ENCODE results near the gene C8B.

C8B gene

DNA sequence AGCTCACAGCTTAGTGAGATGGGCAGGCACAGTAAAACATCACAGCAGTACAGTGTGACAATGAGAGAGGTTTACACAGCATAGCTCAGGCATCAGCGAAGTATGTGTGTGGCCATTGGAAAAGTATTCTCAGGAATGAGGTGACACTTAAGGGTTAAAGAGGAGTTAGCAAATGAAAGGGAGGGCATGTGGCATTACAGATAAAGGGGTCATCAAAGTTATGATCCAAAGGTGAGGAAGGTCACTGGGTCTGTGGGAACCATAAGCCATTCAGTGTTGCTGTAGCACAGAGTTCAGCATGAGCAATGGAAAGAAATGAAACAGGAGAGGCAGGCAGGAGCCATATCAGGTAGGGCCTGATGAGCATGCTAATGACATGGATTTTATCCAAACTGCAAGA lies 4.5 kb upstream of the C8B start:
- no peak for DNase-seq

DNA sequence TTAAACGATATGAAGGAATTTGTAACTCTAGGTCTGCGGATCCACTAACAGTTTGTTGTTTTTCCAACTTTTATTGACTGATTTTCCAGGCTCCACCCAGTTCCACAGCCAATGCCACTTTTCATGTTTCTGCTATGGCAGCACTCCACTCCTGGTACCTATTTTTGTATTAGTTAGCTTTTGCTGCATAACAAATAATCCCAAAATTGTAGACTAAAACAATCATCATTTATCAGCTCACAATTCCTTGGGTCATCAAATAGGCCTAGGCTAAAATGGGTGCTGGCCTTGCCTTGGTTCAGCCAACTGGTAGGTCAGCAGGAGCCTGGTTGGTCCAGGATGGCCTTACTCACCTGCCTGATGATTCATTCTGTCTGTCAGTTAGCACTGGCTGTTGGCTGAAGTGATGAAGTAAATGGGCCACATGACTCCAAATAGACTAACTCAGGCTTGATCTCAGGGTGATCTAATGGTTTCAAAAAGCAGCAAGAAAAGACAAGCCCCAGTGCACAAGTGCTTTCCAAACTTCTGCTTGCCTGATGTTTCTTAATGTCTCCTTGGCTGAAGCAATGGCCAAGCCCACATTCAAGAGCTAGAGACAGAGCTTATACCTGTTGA lies 3.2 kb upstream of the C8B start:
- DNase-seq, result no peak

- DNase-seq, result no peak
These were observed 2.4 kb upstream of the C8B start for GRCh38 chr1:56967900-56968832.

DNA sequence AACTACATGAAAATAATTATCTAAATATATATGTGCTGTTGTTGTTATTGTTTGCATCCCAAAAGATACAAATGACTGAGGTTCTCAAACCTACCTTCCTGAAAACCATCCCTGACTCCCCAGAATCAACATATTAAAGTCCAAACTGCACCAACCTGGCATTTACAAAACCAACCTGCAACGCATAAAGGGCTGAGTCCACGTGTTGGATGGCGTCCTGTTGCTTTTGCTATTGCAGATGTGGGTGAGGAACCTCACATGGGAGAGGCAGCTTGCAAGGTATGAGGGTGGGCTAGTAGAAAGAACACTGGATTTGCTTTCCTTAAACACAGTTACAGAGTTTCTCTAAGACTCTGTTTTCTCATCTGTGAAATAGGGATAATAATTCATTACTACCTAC lies 1.5 kb upstream of the C8B start:
- DNase-seq, result no peak

DNA sequence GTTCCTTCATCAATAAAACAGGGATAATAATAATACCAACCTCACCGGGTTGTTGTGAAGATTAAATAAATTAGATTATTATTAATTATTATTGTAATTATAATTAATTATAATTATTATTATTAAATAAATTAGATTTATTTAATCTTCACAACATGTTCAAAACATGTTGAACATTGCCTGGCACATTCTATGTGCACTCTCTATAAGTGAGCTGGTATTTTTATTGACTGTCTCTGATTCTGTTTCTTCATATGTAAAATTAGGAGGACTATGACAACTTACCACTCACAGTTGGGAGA lies 834 bp upstream of the C8B start:
- no peak for DNase-seq

- DNase-seq, result no peak
These were observed 624 bp downstream of the C8B start for GRCh38 chr1:56965191-56965590.

GRCh38 chr1:56964349-56965017 lies 1.3 kb downstream of the C8B start:
- DNase-seq, result no peak

GRCh38 chr1:56963667-56964066 lies 2.1 kb downstream of the C8B start:
- DNase-seq, result no peak

GRCh38 chr1:56961426-56961825 lies 4.4 kb downstream of the C8B start:
- DNase-seq, result no peak

GRCh38 chr1:56958526-56958925 lies 7.3 kb downstream of the C8B start:
- DNase-seq, result no peak

GRCh38 chr1:56957931-56958330 lies 7.9 kb downstream of the C8B start:
- no peak for DNase-seq

DNA sequence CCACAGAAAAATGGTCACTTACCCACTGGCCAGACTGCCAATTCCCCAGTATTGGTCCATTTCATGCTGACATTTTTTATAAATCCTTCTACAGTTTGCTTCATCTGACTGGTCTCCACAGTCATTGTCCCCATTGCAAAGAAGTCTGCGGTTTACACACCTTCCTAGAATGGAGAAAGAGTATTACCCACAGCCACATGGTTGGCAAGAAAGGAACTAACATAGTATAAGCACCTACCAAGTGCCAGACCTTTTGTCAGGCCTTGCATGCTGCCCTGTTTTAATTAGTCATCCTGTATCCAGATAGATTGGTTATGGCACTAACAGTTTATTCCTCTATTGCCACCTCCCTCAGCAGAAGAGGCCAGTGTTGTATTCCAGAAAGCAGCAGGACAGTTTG lies 11.2 kb downstream of the C8B start:
- DNase-seq, result no peak

GRCh38 chr1:56953386-56953785 lies 12.4 kb downstream of the C8B start:
- DNase-seq, result no peak

DNA sequence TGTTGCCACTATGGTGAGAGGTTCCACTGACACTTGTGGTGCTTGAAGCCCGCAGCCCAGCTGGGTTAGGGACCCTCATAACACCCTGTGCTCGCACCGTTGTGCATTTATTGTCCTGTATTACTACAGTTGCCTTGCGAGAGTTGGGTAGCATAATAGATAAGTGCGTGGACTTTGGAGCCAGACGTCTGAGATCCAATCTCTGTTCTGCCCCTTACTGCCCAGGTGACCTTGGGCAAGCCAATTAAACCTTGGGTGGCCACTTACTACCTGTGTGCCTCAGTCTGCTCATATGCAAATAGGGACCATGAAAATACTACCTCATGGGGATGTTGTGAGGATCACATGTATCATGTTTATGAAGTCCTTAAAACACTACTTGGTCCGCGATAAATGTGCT lies 13.3 kb downstream of the C8B start:
- no peak for DNase-seq

DNA sequence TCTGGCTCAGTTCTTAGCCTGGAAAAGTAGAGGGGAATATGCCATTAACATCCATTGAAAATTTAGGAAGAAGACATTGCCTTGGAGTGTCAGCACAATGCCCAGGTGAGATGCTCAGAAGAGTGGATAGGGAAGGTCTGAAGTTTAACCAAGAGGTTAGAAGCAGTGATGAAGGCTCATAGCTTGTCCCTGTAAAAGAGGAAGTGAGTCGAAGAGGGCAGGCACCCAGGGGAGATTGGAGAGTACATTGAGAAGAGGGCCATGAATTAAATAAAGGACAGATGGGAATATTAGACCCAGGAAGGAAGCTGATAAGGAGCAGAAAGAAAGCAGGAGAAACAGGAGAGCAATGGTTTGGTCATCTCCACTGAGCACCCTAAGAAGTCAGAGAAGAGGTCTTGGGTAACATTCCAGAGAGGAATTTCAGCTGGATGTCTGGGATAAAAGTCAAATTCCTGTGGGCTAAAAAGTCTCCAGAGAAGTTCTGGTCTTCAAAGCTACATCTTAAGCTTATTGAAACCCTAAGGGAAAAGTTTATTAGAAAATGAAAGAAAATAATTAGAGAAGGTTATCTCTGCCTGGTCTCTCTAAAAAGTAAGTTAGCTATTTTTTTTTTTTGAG lies 17.3 kb downstream of the C8B start:
- DNase-seq, result no peak

DNA sequence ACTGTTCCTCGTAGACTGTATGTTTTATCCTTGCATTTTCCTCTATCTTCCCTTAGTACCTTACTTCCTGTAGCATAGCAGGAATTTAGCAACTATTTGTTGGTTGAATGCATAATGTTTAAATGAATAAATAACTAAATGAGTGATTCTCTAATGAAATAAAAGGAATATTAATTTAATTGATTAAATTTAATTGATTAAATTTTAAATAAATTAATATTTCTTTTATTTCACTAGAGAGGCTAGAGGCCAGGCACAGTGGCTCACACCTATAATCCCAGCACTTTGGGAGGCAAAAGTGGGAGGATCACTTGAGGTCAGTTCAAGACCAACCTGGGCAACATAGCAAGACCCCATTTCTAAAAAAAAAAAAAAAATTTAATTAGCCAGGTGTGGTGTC lies 25.8 kb downstream of the C8B start:
- no peak for DNase-seq

- no peak for DNase-seq
These were observed 26.6 kb downstream of the C8B start for GRCh38 chr1:56939209-56939608.

DNA sequence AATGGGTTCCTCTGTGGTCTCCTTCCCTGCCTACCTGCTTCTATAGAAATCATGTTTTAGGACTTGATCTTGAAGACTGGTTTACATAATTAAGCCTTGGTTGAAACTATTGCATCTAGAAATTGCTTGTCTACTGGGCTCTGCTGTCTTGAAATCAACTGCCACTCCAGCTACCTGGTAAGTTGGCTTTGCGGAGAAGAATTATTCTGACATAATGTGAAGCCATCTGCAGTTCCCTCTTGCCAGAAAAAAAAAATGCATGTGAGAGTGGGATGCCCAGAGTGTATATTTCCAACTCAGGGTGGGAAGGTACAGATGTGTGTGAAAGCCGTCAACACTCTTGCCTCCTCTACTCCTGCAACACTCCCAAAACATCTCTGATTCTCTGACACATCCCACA lies 27.2 kb downstream of the C8B start:
- DNase-seq, result no peak

GRCh38 chr1:56934430-56935060 lies 31.3 kb downstream of the C8B start:
- DNase-seq, result no peak

DNA sequence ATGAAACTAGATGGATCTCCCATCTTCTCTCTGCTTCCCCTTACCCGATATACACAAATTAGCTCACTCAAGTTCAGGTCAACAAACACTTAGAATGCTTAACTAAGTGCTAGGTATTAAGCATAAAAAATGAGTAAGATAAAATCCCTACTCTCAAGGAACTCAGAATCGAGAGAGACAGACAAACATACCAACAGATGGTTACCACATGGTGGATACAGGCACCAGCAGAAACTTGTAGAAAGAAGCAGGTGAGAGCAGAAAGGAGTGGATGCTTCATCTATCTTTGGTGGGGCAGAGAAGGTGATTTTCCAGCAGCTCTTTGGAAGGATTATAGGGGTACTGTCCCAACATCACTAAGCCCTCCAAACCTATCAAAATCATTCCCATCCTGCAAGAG lies 32.2 kb downstream of the C8B start:
- DNase-seq, result no peak

DNA sequence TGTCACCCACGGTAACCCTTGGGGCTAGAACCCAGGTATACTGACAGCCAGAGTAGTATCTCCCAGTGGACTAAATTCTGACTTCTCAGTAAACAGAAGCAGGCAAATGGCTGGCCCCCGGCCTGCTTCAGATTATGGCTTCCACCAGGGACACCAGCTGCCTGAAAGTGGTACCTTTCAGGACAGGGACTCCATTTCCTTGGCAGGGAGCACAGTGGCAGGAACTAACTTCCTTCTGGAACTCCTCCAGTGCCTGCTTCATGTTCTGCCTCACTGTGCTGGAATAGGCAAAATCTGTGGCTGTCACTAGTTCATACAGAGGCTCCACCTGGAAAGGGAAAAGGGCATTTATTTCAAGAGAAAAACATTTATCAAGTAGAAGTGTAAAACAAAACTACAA lies 32.7 kb downstream of the C8B start:
- DNase-seq, result no peak

DNA sequence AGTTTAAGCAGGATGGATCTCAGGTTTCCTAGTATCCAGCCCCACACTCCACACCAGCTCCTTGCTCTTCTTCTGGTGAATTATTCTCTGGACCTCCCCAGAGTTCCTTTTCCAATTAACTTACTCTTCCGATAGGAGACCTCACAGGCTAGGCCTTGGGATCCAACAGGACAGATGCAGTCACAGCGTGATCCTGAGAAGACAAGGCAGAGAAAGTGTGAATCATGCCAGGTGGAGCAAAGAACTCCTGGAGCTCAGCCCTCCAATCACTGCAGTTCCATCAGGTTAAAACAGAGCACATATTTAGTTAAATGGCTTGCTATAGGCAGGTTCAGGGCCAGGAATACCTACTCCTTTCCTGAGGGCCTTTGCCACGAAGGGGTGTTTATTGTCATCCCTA lies 34.1 kb downstream of the C8B start:
- DNase-seq, result no peak

GRCh38 chr1:56931211-56931610 lies 34.6 kb downstream of the C8B start:
- no peak for DNase-seq

Data from SW 1271 (cell line).